ENCODE measurements around the gene ERBIN. TPM values are rescaled to one million over a fixed set of nuclear protein-coding genes. Genes with fewer than 3 reads are reported as not detected.
A peak's percentile ranks its signal among the peaks of the same experiment; 100 is the strongest.
"Not testable (repeated sequence)": the region's sequence is repeated elsewhere in the genome, so short reads cannot be mapped to it uniquely, and the experiment has no call there.

The ERBIN gene
- polyA plus RNA-seq, 2 donors = 12.5 to 13.0 TPM

- H3K27ac ChIP-seq (ENCODE audit: low read depth in 2 of 2, low read length in 1 of 2) = no peak overlapping the region
- no peaks in the 10 kb centered on the region for H3K4me1 ChIP-seq (ENCODE audit: control insufficient read depth in 2 of 2, insufficient read depth in 2 of 2, low read length in 1 of 2)
- H3K36me3 ChIP-seq (ENCODE audit: control insufficient read depth in 2 of 2, insufficient read depth in 2 of 2, low read length in 1 of 2) = no peaks in the 10 kb centered on the region
- no peaks in the 10 kb centered on the region for H3K9me3 ChIP-seq (ENCODE audit: control insufficient read depth in 2 of 2, insufficient read depth in 1 of 2, low read depth in 1 of 2, low read length in 1 of 2)
- H3K27me3 ChIP-seq (ENCODE audit: control insufficient read depth in 1 of 2, insufficient read depth in 2 of 2, low read length in 2 of 2) = no peaks in the 10 kb centered on the region
- no peak overlapping the region for H3K4me3 ChIP-seq (ENCODE audit: low read depth in 1 of 2, low read length in 2 of 2)
- WGBS, 2 donors = 65 to 66% methylated on average over 3 of the region's 3 CpGs
Measured at GRCh38 chr5:65913519-65913918, 12.9 kb upstream of the ERBIN start.

- Histone ChIP-seq H3K27me3 (ENCODE audit: control insufficient read depth in 1 of 2, insufficient read depth in 2 of 2, low read length in 2 of 2) (no peaks in the 10 kb centered on the region), H3K9me3 (ENCODE audit: control insufficient read depth in 2 of 2, insufficient read depth in 1 of 2, low read depth in 1 of 2, low read length in 1 of 2) (no peaks in the 10 kb centered on the region), H3K4me3 (ENCODE audit: low read depth in 1 of 2, low read length in 2 of 2) (no peak overlapping the region), H3K4me1 (ENCODE audit: control insufficient read depth in 2 of 2, insufficient read depth in 2 of 2, low read length in 1 of 2) (no peaks in the 10 kb centered on the region), H3K36me3 (ENCODE audit: control insufficient read depth in 2 of 2, insufficient read depth in 2 of 2, low read length in 1 of 2) (no peaks in the 10 kb centered on the region), H3K27ac (ENCODE audit: low read depth in 2 of 2, low read length in 1 of 2) (no peak overlapping the region)
- WGBS, 2 donors = 45 to 51% methylated on average over 3 of the region's 3 CpGs
Measured at GRCh38 chr5:65914641-65915196, 11.7 kb upstream of the ERBIN start.

DNA sequence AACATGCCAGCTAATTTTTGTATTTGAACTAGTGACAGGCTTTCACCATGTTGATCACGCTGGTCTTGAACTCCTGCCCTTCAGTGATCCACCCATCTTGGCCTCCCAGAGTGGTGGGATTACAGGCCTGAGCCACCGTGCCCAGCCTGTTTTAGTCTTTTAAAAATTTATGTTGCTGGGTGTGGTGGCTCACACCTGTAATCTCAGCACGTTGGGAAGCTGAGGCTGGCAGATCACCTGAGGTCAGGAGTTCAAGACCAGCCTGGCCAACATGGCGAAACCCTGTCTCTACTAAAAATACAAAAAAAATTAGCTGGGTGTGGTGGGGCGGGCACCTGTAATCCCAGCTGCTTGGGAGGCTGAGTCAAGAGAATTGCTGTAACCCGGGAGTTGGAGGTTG, 10.7 kb upstream of the ERBIN start:
- not testable (repeated sequence) for H3K27ac ChIP-seq (ENCODE audit: low read depth in 2 of 2, low read length in 1 of 2); H3K36me3 ChIP-seq (ENCODE audit: control insufficient read depth in 2 of 2, insufficient read depth in 2 of 2, low read length in 1 of 2); H3K27me3 ChIP-seq (ENCODE audit: control insufficient read depth in 1 of 2, insufficient read depth in 2 of 2, low read length in 2 of 2); H3K4me3 ChIP-seq (ENCODE audit: low read depth in 1 of 2, low read length in 2 of 2); H3K9me3 ChIP-seq (ENCODE audit: control insufficient read depth in 2 of 2, insufficient read depth in 1 of 2, low read depth in 1 of 2, low read length in 1 of 2); H3K4me1 ChIP-seq (ENCODE audit: control insufficient read depth in 2 of 2, insufficient read depth in 2 of 2, low read length in 1 of 2)
- 82 to 85% methylated on average over 6 of the region's 6 CpGs for WGBS, 2 donors

- Histone ChIP-seq H3K36me3 (ENCODE audit: control insufficient read depth in 2 of 2, insufficient read depth in 2 of 2, low read length in 1 of 2) (no peaks in the 10 kb centered on the region), H3K27me3 (ENCODE audit: control insufficient read depth in 1 of 2, insufficient read depth in 2 of 2, low read length in 2 of 2) (no peaks in the 10 kb centered on the region), H3K27ac (ENCODE audit: low read depth in 2 of 2, low read length in 1 of 2) (no peak overlapping the region), H3K9me3 (ENCODE audit: control insufficient read depth in 2 of 2, insufficient read depth in 1 of 2, low read depth in 1 of 2, low read length in 1 of 2) (no peaks in the 10 kb centered on the region), H3K4me1 (ENCODE audit: control insufficient read depth in 2 of 2, insufficient read depth in 2 of 2, low read length in 1 of 2) (no peaks in the 10 kb centered on the region), H3K4me3 (ENCODE audit: low read depth in 1 of 2, low read length in 2 of 2) (no peak overlapping the region)
- WGBS, 2 donors = 85 to 86% methylated on average over 3 of the region's 3 CpGs
Measured at GRCh38 chr5:65916066-65916465, 10.3 kb upstream of the ERBIN start.

DNA sequence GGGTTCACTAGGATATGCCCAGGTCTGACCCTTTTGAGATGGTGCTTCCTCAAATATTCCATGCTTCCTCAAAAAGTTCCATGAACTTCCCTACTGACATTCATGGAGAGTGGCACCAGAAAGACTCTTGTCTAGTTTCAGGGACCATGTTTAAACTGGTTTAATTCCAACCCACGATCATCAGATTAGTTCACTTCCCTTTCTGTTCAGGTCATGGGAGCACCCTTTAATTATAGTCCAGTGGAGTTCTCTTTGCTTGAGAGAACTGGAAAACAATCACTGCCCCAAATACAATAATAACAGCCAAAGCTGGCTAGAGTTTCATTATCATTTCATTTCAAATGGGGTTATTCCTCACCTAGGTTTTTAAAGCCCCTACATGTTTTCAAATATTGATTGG, 9.7 kb upstream of the ERBIN start:
- Histone ChIP-seq H3K27ac (ENCODE audit: low read depth in 2 of 2, low read length in 1 of 2) (no peak overlapping the region), H3K36me3 (ENCODE audit: control insufficient read depth in 2 of 2, insufficient read depth in 2 of 2, low read length in 1 of 2) (no peaks in the 10 kb centered on the region), H3K9me3 (ENCODE audit: control insufficient read depth in 2 of 2, insufficient read depth in 1 of 2, low read depth in 1 of 2, low read length in 1 of 2) (no peaks in the 10 kb centered on the region), H3K27me3 (ENCODE audit: control insufficient read depth in 1 of 2, insufficient read depth in 2 of 2, low read length in 2 of 2) (no peaks in the 10 kb centered on the region), H3K4me3 (ENCODE audit: low read depth in 1 of 2, low read length in 2 of 2) (no peak overlapping the region), H3K4me1 (ENCODE audit: control insufficient read depth in 2 of 2, insufficient read depth in 2 of 2, low read length in 1 of 2) (no peaks in the 10 kb centered on the region)
- WGBS, 2 donors = 52% methylated on average over 1 of the region's 1 CpG

DNA sequence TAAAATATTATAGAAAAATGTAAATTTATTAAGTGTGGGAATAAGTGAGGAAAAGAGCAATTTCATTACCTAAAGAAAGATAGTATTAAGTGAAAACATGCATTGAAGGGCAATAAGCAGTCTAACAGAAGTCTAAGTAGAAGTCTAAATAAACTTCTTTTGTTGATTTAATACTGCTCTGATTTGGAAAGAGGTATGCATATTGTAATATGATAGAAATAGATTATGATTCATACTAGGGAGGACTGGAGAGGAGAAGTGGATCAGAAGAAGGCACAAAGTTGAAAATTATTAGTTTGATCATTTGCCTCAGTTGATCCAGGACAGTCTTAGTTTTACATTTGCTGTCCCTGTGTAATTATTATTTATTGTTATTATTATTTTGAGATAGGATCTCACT, 6.6 kb upstream of the ERBIN start:
- no peaks in the 10 kb centered on the region for H3K27me3 ChIP-seq (ENCODE audit: control insufficient read depth in 1 of 2, insufficient read depth in 2 of 2, low read length in 2 of 2)
- H3K36me3 ChIP-seq (ENCODE audit: control insufficient read depth in 2 of 2, insufficient read depth in 2 of 2, low read length in 1 of 2) = no peaks in the 10 kb centered on the region
- no peak overlapping the region for H3K27ac ChIP-seq (ENCODE audit: low read depth in 2 of 2, low read length in 1 of 2)

DNA sequence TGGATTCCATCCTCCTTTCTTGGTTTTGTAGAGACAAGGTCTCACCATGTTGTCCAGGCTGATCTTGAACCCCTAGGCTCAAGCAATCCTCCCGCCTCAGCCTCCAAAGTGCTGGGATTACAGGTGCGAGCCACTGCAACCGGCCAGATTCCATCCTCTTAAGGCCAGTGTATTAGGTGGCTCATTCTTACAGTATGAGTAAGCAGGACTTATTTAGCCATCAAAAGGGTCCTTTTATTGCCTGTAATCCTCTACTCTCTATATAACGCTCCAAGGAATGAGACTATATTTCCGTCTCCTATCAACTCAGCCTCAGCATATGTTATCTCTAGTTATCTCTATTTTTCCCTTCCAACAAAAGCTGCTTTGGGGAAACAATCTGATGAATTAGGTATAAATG, 3.0 kb upstream of the ERBIN start:
- no peaks in the 10 kb centered on the region for H3K9me3 ChIP-seq (ENCODE audit: control insufficient read depth in 2 of 2, insufficient read depth in 1 of 2, low read depth in 1 of 2, low read length in 1 of 2)
- no peak overlapping the region for H3K27ac ChIP-seq (ENCODE audit: low read depth in 2 of 2, low read length in 1 of 2)
- H3K36me3 ChIP-seq (ENCODE audit: control insufficient read depth in 2 of 2, insufficient read depth in 2 of 2, low read length in 1 of 2) = no peaks in the 10 kb centered on the region
- no peak overlapping the region for H3K4me3 ChIP-seq (ENCODE audit: low read depth in 1 of 2, low read length in 2 of 2)
- H3K27me3 ChIP-seq (ENCODE audit: control insufficient read depth in 1 of 2, insufficient read depth in 2 of 2, low read length in 2 of 2) = no peaks in the 10 kb centered on the region
- 89 to 91% methylated on average over 5 of the region's 5 CpGs for WGBS, 2 donors
- no peaks in the 10 kb centered on the region for H3K4me1 ChIP-seq (ENCODE audit: control insufficient read depth in 2 of 2, insufficient read depth in 2 of 2, low read length in 1 of 2)

More for the DNA sequence above, 6.6 kb upstream of the ERBIN start:
- Histone ChIP-seq H3K4me1 (ENCODE audit: control insufficient read depth in 2 of 2, insufficient read depth in 2 of 2, low read length in 1 of 2) (no peaks in the 10 kb centered on the region), H3K9me3 (ENCODE audit: control insufficient read depth in 2 of 2, insufficient read depth in 1 of 2, low read depth in 1 of 2, low read length in 1 of 2) (no peaks in the 10 kb centered on the region), H3K4me3 (ENCODE audit: low read depth in 1 of 2, low read length in 2 of 2) (no peak overlapping the region)

DNA sequence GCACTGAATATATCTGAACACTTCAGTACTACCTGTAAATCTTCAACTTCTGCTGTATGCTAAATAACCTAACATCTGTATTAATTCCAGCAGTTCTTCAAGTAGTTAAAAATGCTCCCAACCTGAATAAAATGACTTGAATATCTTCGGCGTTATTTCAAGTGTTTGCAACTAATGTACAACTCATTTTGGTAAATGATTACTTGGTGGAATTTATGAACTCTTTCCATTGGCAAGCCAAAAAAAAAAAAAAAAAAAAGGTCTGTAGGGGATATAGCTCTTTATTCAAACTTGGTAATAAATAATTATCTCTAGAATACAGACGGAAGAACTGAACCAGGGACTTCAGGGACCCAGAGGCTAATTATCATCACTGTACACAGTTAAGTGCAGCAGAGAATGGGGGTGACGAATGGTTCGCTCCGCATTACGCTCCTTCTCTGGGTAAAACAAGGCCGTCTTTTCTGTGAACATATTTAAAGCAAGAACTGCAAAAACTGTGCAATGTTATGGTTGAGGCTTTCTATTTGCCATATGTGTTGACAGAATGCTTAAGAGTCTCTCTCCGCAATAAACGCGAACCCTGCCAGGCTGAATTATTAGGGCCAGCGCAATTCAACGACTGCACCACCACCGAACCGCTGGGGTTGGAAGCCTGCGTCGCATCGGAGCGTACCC, 1.9 kb upstream of the ERBIN start:
- 6 to 7% methylated on average over 19 of the region's 19 CpGs for WGBS, 2 donors
- Histone ChIP-seq H3K36me3 (ENCODE audit: control insufficient read depth in 2 of 2, insufficient read depth in 2 of 2, low read length in 1 of 2) (no peaks in the 10 kb centered on the region), H3K9me3 (ENCODE audit: control insufficient read depth in 2 of 2, insufficient read depth in 1 of 2, low read depth in 1 of 2, low read length in 1 of 2) (no peaks in the 10 kb centered on the region), H3K27ac (ENCODE audit: low read depth in 2 of 2, low read length in 1 of 2) (peak overlapping the region; percentile 100), H3K4me3 (ENCODE audit: low read depth in 1 of 2, low read length in 2 of 2) (peak overlapping the region; percentile 92 to 100), H3K4me1 (ENCODE audit: control insufficient read depth in 2 of 2, insufficient read depth in 2 of 2, low read length in 1 of 2) (no peaks in the 10 kb centered on the region), H3K27me3 (ENCODE audit: control insufficient read depth in 1 of 2, insufficient read depth in 2 of 2, low read length in 2 of 2) (no peaks in the 10 kb centered on the region)

GRCh38 chr5:65925044-65925600, 1.3 kb upstream of the ERBIN start:
- H3K4me1 ChIP-seq (ENCODE audit: control insufficient read depth in 2 of 2, insufficient read depth in 2 of 2, low read length in 1 of 2) = no peaks in the 10 kb centered on the region
- H3K9me3 ChIP-seq (ENCODE audit: control insufficient read depth in 2 of 2, insufficient read depth in 1 of 2, low read depth in 1 of 2, low read length in 1 of 2) = no peaks in the 10 kb centered on the region
- no peaks in the 10 kb centered on the region for H3K27me3 ChIP-seq (ENCODE audit: control insufficient read depth in 1 of 2, insufficient read depth in 2 of 2, low read length in 2 of 2)
- WGBS, 2 donors = 0 to 1% methylated on average over 32 to 46 of the region's 46 CpGs
- H3K27ac ChIP-seq (ENCODE audit: low read depth in 2 of 2, low read length in 1 of 2) = peak overlapping the region; percentile 100
- H3K4me3 ChIP-seq (ENCODE audit: low read depth in 1 of 2, low read length in 2 of 2) = peak overlapping the region; percentile 92 to 100
- H3K36me3 ChIP-seq (ENCODE audit: control insufficient read depth in 2 of 2, insufficient read depth in 2 of 2, low read length in 1 of 2) = no peaks in the 10 kb centered on the region

Measured in esophagus (tissue), 2 donors.